HepG2 (cell line): ENCODE data around the gene STX10. TPM values are rescaled to one million over a fixed set of nuclear protein-coding genes. Genes with fewer than 3 reads are reported as not detected.

Experiments
- ATAC-seq: fragments of 200-7000 bp; cut with Tn5 transposase; 3 replicates; pipeline ENCODE4 v1.9.1; 2020; ENCODE audit warnings: mild to moderate bottlenecking, moderate library complexity
- BruUV-seq: library from RNA; stranded (reverse); fragments of 400-500 nt; replicated peaks from 2 replicates; lab custom pipeline; 2021; lab: Mats Ljungman, UMichigan
- CTCF ChIA-PET: fragments of 300-600 bp; formaldehyde crosslinking; extraction: SDS; loops from one replicate; lab custom pipeline; 2021; ENCODE audit warnings: low total read pairs, inconsistent platforms, low intra/inter-chr PET ratio; lab: Yijun Ruan, JAX
- POLR2A ChIA-PET: fragments of 350-600 bp; sonication (Branson Sonifier 250); formaldehyde crosslinking; loops from one replicate; lab custom pipeline; 2020; ENCODE audit warnings: antibody characterized with exemption, inconsistent platforms; lab: Yijun Ruan, JAX
- DNase-seq: peaks from one replicate; pipeline ENCODE4 v3.0.0-alpha.2; 2015; ENCODE audit warnings: low spot score
- FAIRE-seq: peaks from 3 replicates; lab custom pipeline; 2011; peaks lifted over from hg19 to GRCh38; lab: Jason Lieb, UNC
- H2AFZ ChIP-seq: one replicate; pipeline ENCODE4 v1.6.1; 2011; ENCODE audit warnings: low read length, inconsistent platforms
- H3K27ac ChIP-seq: fragments of 300-600 bp; 3 replicates; pipeline ENCODE4 v1.8.0; 2011; ENCODE audit warnings: mixed run types, mild to moderate bottlenecking, mixed read lengths, low read length, inconsistent platforms; ENCODE audit not compliant: insufficient read depth; ENCODE audit errors: extremely low read length
- H3K27me3 ChIP-seq, 2 experiments: fragments of 200-600 bp in 1 of 2; 2 replicates in 1 of 2; 3 replicates in 1 of 2; pipeline versions ENCODE4 v1.6.0 to v1.8.0; 2011; ENCODE audit warnings: low read length in 2 of 2, mild to moderate bottlenecking in 2 of 2, moderate library complexity in 2 of 2, inconsistent platforms in 1 of 2; ENCODE audit not compliant: insufficient read depth in 2 of 2, control insufficient read depth in 1 of 2
- H3K36me3 ChIP-seq, 2 experiments: fragments of 200-600 bp in 1 of 2; replicated peaks in 1 of 2; 2 replicates in 1 of 2; 3 replicates in 1 of 2; pipeline versions ENCODE4 v1.5.1 to v1.8.0; 2011; ENCODE audit warnings: low read length in 2 of 2, inconsistent platforms in 1 of 2; ENCODE audit not compliant: insufficient read depth in 2 of 2, control insufficient read depth in 1 of 2
- H3K4me1 ChIP-seq: 2 replicates; pipeline ENCODE4 v1.5.1; 2012; ENCODE audit warnings: low read length, inconsistent platforms; ENCODE audit not compliant: insufficient read depth
- H3K4me2 ChIP-seq: 2 replicates; pipeline ENCODE4 v1.6.0; 2011; ENCODE audit warnings: low read depth, low read length, inconsistent platforms
- H3K4me3 ChIP-seq, 3 experiments: fragments of 200-600 bp in 1 of 3; sonication (generic), shearing (Covaris generic) in 1 of 3; replicated peaks in 1 of 3; 2 replicates each; pipeline ENCODE4 v1.5.1; 2011 to 2016; ENCODE audit warnings: low read length in 3 of 3, inconsistent platforms in 2 of 3, low read depth in 2 of 3, mild to moderate bottlenecking in 2 of 3, control low read depth in 1 of 3, mixed read lengths in 1 of 3; ENCODE audit not compliant: insufficient read depth in 1 of 3
- H3K79me2 ChIP-seq: one replicate; pipeline ENCODE4 v1.6.1; 2011; ENCODE audit warnings: low read length, inconsistent platforms; ENCODE audit not compliant: insufficient read depth
- H3K9ac ChIP-seq: 2 replicates; pipeline ENCODE4 v1.6.0; 2011; ENCODE audit warnings: mild to moderate bottlenecking, low read depth, low read length, inconsistent platforms; ENCODE audit not compliant: insufficient read depth
- H3K9me3 ChIP-seq: 2 replicates; pipeline ENCODE4 v1.5.1; 2012; ENCODE audit warnings: mild to moderate bottlenecking, low read length
- H4K20me1 ChIP-seq: 2 replicates; pipeline ENCODE4 v1.6.0; 2011; ENCODE audit warnings: inconsistent platforms, mild to moderate bottlenecking, low read length, moderate library complexity; ENCODE audit not compliant: insufficient read depth
- AFF4 ChIP-seq: sonication (generic); formaldehyde crosslinking; IDR thresholded peaks from 2 replicates; pipeline ENCODE4 v1.4.0; 2020; ENCODE audit warnings: missing genetic modification reagents
- KDM2A ChIP-seq: sonication (generic); formaldehyde crosslinking; IDR thresholded peaks from 2 replicates; pipeline ENCODE4 v1.4.0; 2020; ENCODE audit warnings: low read depth, missing genetic modification reagents, borderline replicate concordance
- MBD4 ChIP-seq: IDR thresholded peaks from 2 replicates; pipeline ENCODE4 v1.6.1; 2012; ENCODE audit warnings: low read length, inconsistent platforms, borderline replicate concordance
- NR1H2 ChIP-seq: sonication (generic); formaldehyde crosslinking; IDR thresholded peaks from 2 replicates; pipeline ENCODE4 v1.8.1; 2022; ENCODE audit warnings: low read depth, missing genetic modification reagents, borderline replicate concordance
- PRPF4 ChIP-seq: fragments of 200-400 bp; formaldehyde crosslinking; IDR thresholded peaks from 2 replicates; pipeline ENCODE4 v1.6.1; 2016; ENCODE audit warnings: low read length, low read depth; ENCODE audit not compliant: poor library complexity, severe bottlenecking
- SIN3B ChIP-seq: fragments of 150-350 bp; IDR thresholded peaks from 2 replicates; pipeline ENCODE4 v1.6.1; 2014; ENCODE audit warnings: low read length
- TOPORS ChIP-seq: sonication (generic); formaldehyde crosslinking; IDR thresholded peaks from 2 replicates; pipeline ENCODE4 v1.8.0; 2023; ENCODE audit warnings: mild to moderate bottlenecking, missing genetic modification reagents
- ZNF124 ChIP-seq: sonication (generic); formaldehyde crosslinking; IDR thresholded peaks from 2 replicates; pipeline ENCODE4 v1.4.0; 2020; ENCODE audit warnings: missing genetic modification reagents
- ZNF207 ChIP-seq: fragments of 450-650 bp; IDR thresholded peaks from 2 replicates; pipeline ENCODE4 v1.6.1; 2016; ENCODE audit warnings: antibody characterized with exemption, borderline replicate concordance
- ZNF274 ChIP-seq: sonication (generic); formaldehyde crosslinking; IDR thresholded peaks from 2 replicates; pipeline ENCODE4 v1.5.1; 2020; ENCODE audit warnings: mild to moderate bottlenecking, missing genetic modification reagents
- WGBS: methylation state at CpG from one replicate; pipeline ENCODE4 v1.1.6; 2017; ENCODE audit warnings: low lambda C conversion rate; 5-methylcytosine and 5-hydroxymethylcytosine counted together
- in situ Hi-C: cut with HindIII; loops from 2 replicates; pipeline ENCODE4 v1.10.0; 2017; ENCODE audit warnings: low pct_unique_long_range_greater_than_20kb; ENCODE audit not compliant: extremely low pct_ligation_motif_present
- intact Hi-C: fragments of 100-400 bp; cut with micrococcal nuclease; formaldehyde crosslinking; loops from one replicate; pipeline ENCODE4 v1.10.0; 2022; ENCODE audit not compliant: unreplicated experiment
- polyA plus RNA-seq, 8 experiments: library from polyadenylated mRNA; depleted of rRNA in 3 of 8; stranded (reverse) in 7 of 8; unstranded in 1 of 8; fragments of >200 nt; fragmentation: Illumina TruSeq in 4 of 8; extraction: Trizol in 4 of 8; gene quantifications; 2 replicates each; pipeline versions ENCODE4 v1.2.1 to v1.2.3, GENCODE V29; 2011 to 2016; ENCODE audit warnings: low read depth in 4 of 8, missing spikeins in 1 of 8, mixed read lengths in 1 of 8; ENCODE audit not compliant: insufficient read depth in 1 of 8
- total RNA-seq, 5 experiments: library from RNA; depleted of rRNA; stranded (reverse); fragments of >200 nt; fragmentation: Illumina TruSeq; extraction: Trizol; gene quantifications; 2 replicates each; pipeline ENCODE4 v1.2.3, GENCODE V29; 2016; ENCODE audit warnings: low read depth in 1 of 5
- TF ChIP-seq, protein P1 (sequence below): sonication (generic); formaldehyde crosslinking; IDR thresholded peaks from 2 replicates; pipeline ENCODE4 v1.4.0; 2020; ENCODE audit warnings: missing genetic modification reagents
- TF ChIP-seq, protein P2 (sequence below): sonication (generic); formaldehyde crosslinking; IDR thresholded peaks from 2 replicates; pipeline ENCODE4 v1.5.0; 2020; ENCODE audit warnings: mild to moderate bottlenecking, missing genetic modification reagents, moderate library complexity
- TF ChIP-seq, protein P3 (sequence below): sonication (generic); formaldehyde crosslinking; conservative IDR thresholded peaks from 2 replicates; pipeline ENCODE4 v1.4.0; 2020; ENCODE audit warnings: missing genetic modification reagents

The STX10 gene
- total and polyA plus RNA-seq, 2 of the 13 experiments (the other 11 are each of a cell fraction or from before 2014, with no cell fraction given) = 47.9 to 66.4 TPM

DNA sequence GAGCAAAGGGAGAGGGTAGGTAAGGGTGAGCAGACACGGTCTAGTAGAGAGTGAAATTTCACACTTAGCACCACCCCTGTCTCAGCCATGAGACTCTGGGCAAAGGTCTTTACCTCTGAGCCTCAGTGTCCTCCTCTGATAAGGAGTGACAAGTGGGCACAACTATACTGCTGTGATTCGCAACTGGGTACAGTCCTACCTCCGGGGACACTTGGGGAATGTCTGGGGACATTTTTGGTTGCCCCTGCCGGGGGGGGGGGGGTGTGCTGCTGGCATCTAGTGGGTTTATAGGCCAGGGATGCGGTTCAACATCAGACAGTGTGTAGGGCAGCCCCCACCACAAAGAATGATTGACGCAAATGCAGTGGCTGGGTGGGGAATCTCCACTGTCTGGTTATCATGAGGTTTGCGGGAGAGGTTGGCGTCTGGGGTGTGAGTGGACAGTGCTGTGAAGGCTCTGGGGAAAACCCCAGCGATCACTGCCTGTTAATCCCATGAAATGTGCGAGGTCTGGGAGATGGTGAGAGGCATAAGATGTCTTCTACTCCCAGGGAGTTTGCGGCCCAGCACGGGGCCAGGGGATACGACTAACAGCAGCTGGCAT is 27.8 kb downstream of the STX10 start:
- peaks cover 8 to 40% of the 10 kb centered on the region in 2 experiments; a peak in 4 of 5 replicates for H3K36me3 ChIP-seq
- H4K20me1 ChIP-seq = peaks cover 22% of the 10 kb centered on the region
- BruUV-seq = no TSS peak
- no peak overlapping the region for H3K4me3 ChIP-seq
- H3K27ac ChIP-seq = no peak overlapping the region
- FAIRE-seq = no peak
- H3K4me2 ChIP-seq = no peak overlapping the region
- TF ChIP-seq, protein P1, sequence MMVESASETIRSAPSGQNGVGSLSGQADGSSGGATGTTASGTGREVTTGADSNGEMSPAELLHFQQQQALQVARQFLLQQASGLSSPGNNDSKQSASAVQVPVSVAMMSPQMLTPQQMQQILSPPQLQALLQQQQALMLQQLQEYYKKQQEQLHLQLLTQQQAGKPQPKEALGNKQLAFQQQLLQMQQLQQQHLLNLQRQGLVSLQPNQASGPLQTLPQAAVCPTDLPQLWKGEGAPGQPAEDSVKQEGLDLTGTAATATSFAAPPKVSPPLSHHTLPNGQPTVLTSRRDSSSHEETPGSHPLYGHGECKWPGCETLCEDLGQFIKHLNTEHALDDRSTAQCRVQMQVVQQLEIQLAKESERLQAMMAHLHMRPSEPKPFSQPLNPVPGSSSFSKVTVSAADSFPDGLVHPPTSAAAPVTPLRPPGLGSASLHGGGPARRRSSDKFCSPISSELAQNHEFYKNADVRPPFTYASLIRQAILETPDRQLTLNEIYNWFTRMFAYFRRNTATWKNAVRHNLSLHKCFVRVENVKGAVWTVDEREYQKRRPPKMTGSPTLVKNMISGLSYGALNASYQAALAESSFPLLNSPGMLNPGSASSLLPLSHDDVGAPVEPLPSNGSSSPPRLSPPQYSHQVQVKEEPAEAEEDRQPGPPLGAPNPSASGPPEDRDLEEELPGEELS = no peak
- TF ChIP-seq SIN3B (no peak), ZNF124 (no peak), KDM2A (CRISPR knock-in tag) (no peak), PRPF4 (no peak), NR1H2 (no peak), TOPORS (no peak), AFF4 (CRISPR knock-in tag) (no peak), ZNF207 (no peak), MBD4 (no peak), ZNF274 (CRISPR knock-in tag) (no peak)
- TF ChIP-seq, protein P2, sequence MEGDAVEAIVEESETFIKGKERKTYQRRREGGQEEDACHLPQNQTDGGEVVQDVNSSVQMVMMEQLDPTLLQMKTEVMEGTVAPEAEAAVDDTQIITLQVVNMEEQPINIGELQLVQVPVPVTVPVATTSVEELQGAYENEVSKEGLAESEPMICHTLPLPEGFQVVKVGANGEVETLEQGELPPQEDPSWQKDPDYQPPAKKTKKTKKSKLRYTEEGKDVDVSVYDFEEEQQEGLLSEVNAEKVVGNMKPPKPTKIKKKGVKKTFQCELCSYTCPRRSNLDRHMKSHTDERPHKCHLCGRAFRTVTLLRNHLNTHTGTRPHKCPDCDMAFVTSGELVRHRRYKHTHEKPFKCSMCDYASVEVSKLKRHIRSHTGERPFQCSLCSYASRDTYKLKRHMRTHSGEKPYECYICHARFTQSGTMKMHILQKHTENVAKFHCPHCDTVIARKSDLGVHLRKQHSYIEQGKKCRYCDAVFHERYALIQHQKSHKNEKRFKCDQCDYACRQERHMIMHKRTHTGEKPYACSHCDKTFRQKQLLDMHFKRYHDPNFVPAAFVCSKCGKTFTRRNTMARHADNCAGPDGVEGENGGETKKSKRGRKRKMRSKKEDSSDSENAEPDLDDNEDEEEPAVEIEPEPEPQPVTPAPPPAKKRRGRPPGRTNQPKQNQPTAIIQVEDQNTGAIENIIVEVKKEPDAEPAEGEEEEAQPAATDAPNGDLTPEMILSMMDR (CRISPR knock-in tag) = no peak
- TF ChIP-seq, protein P3, sequence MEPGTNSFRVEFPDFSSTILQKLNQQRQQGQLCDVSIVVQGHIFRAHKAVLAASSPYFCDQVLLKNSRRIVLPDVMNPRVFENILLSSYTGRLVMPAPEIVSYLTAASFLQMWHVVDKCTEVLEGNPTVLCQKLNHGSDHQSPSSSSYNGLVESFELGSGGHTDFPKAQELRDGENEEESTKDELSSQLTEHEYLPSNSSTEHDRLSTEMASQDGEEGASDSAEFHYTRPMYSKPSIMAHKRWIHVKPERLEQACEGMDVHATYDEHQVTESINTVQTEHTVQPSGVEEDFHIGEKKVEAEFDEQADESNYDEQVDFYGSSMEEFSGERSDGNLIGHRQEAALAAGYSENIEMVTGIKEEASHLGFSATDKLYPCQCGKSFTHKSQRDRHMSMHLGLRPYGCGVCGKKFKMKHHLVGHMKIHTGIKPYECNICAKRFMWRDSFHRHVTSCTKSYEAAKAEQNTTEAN = no peak
- H3K4me1 ChIP-seq = peaks cover 32% of the 10 kb centered on the region
- no peak overlapping the region for H3K9ac ChIP-seq
- 98% methylated on average over 12 of the region's 13 CpGs for WGBS
- H3K27me3 ChIP-seq = no peaks in the 10 kb centered on the region
- in situ Hi-C loops = no loop called here
- H3K9me3 ChIP-seq = no peaks in the 10 kb centered on the region
- H3K79me2 ChIP-seq = peaks cover 70% of the 10 kb centered on the region
- no peak overlapping the region for H2AFZ ChIP-seq
- POLR2A ChIA-PET = no interaction called here
- ATAC-seq = no peak
- DNase-seq = no peak
- intact Hi-C loops = no loop called here
- CTCF ChIA-PET = no interaction called here
